SK-N-MC (cell line): Measurements from ENCODE around the gene FADS3.

ENCODE experiments used
- EZH2 ChIP-seq: fragments of 200-600 bp; sonication (generic); IDR thresholded peaks from one replicate; pipeline ENCODE4 v1.6.1; 2017; ENCODE audit warnings: antibody characterized with exemption
- FOXP2 ChIP-seq: optimal IDR thresholded peaks from 2 replicates; pipeline ENCODE3; 2011; ENCODE audit warnings: mild to moderate bottlenecking, moderate library complexity; ENCODE audit not compliant: insufficient read depth; ENCODE audit errors: extremely low read length, control extremely low read depth
- POLR2AphosphoS5 ChIP-seq: IDR thresholded peaks from 2 replicates; pipeline ENCODE4 v1.6.1; 2012; ENCODE audit warnings: mild to moderate bottlenecking, low read depth, low read length, borderline replicate concordance

GRCh38 chr11:61895718-61896059 is 4.3 kb upstream of the FADS3 start:
- TF ChIP-seq EZH2, result no peak
- TF ChIP-seq POLR2AphosphoS5, result no peak
- TF ChIP-seq FOXP2, result no peak
